HG03060 (cell line): ENCODE results near the gene AP5M1.
"Not testable (repeated sequence)": the region's sequence is repeated elsewhere in the genome, so short reads cannot be mapped to it uniquely, and the experiment has no call there.

Source experiments
- ATAC-seq: cut with Tn5 transposase; IDR thresholded peaks from one replicate; pipeline ENCODE4 v1.9.1; 2021; ENCODE audit warnings: low read depth, moderate number of reproducible peaks; ENCODE audit not compliant: unreplicated experiment

AP5M1 gene, protein sequence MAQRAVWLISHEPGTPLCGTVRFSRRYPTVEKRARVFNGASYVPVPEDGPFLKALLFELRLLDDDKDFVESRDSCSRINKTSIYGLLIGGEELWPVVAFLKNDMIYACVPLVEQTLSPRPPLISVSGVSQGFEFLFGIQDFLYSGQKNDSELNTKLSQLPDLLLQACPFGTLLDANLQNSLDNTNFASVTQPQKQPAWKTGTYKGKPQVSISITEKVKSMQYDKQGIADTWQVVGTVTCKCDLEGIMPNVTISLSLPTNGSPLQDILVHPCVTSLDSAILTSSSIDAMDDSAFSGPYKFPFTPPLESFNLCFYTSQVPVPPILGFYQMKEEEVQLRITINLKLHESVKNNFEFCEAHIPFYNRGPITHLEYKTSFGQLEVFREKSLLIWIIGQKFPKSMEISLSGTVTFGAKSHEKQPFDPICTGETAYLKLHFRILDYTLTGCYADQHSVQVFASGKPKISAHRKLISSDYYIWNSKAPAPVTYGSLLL

DNA sequence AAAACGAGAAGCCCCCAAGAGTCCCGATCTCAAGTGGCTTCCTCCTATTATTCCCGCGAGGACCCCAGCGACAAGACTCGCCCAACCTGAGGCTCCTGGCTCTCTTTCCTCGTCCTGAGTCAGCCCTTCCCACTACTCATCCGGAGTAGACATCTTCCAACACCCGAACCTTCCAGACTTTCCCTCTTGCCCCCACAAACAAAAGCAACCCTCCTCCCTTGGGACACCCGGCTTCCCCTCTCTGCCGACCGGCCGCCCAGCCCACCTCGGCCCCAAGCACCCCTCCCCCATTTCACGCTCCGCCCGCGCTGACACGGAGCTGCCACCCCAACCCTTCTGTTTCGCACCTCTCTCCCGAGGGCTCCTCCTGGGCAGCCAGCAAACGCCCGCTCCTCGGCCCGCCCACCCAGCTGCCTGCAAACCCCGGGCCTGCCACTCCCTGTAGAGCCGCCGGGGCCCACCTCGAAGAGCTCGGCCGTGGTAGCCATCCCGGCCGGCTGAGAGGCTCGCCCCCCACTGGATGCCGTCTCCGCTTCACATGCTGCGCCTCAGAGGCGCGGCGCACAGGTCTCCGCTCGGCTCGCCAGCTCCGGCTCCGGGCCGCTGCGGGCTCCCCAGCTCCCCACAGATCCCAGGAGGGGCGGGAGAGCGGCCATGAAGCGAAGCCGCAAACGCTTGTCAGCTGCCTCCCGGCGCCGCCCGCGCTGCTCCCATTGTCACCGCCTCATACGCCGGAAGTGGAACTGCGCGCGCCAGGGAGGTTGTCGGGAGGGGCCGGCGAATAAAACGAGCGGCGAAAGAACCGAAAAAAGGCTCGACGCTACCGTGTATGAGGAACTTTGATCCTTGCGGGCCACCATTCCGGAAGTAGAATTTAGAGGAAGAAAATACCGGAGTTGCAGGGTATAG lies at the start of gene AP5M1, which contains the start of gene EXOC5:
Gene AP5M1 (plus strand): TSS at position 811 of the 909 bp plus-strand sequence. CDS start 344 bp downstream, outside the sequence.
Gene EXOC5 (minus strand): TSS at position 745 of the 909 bp plus-strand sequence. CDS start 257 bp downstream, at position 488.
- ATAC-seq = peak; percentile 54

DNA sequence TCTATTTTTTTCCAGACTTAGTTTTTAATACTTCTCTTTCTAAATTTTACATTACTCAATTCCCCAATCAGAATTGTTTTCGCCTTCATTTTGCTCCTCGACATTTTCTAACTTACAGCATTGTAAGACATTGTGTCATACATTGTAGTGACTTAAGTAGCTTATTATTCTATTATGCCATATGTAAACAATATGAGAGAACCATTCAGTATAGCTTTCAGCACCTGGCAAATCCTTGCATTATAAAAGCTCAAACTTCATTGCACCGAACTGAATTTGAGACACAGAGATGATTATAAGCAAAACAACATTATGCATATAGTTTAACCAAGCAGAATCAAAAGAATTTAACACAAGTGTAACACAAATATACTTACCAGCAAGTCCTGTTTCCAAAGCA lies 46.8 kb upstream of the AP5M1 start:
- ATAC-seq = no peak

- ATAC-seq = no peak
Observed at GRCh38 chr14:57227083-57227482, 41.7 kb upstream of the AP5M1 start.

- ATAC-seq = not testable (repeated sequence)
Observed at GRCh38 chr14:57228320-57228719, 40.5 kb upstream of the AP5M1 start.

DNA sequence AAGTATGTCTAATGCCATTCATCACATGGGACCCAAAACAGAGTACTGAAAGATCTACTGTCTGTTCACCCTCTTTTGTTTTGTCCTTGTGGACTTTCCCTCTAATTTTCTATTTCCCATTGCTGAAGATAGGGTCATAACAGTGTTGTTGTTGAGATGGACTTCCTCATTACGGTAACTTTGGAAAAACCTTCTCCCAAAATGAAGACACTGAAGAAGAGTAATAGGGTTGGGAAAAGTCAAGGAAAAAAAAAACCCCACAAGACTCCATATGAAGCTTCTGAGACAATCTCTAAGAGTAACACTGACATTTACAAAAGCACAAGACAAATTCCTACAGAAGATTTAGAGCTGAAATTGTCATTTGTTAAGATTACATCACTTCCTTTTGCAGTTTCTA lies 36.8 kb upstream of the AP5M1 start:
- ATAC-seq = no peak

DNA sequence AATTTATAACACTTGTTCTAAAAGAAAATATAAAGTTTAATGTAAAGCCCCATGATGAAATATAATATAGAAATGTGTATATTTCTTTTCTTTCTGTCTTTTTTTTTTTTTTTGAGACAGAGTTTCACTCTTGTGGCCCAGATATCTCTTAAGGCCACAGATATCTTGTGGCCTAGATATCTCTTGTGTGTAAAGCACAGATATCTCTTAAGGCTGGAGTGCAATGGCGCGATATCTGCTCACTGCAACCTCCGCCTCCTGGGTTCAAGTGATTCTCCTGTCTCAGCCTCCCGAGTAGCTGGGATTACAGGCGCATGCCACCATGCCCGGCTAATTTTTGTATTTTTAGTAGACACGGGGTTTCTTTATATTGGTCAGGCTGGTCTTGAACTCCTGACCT lies 28.7 kb upstream of the AP5M1 start:
- not testable (repeated sequence) for ATAC-seq

GRCh38 chr14:57243320-57243719 lies 25.5 kb upstream of the AP5M1 start:
- ATAC-seq = no peak

DNA sequence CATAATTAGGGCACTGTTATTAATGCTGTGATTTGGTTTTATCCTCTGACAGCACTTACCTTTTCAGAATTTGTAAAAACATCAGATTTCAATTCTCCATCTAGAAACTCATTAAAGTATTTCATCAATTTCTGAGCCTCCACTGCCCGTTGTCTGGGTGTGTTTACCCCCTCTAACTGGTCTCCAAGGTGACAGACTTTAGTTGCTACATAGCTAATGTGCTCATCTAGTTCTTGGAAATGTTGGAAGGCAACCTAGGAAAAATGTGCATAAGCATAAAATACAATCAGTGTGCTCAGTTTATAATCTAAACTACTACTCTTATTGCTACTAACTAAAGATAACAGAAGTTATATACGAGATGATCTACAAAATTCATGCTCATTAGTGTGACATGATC lies 24.7 kb upstream of the AP5M1 start:
- no peak for ATAC-seq

- ATAC-seq = no peak
Observed at GRCh38 chr14:57245941-57246340, 22.8 kb upstream of the AP5M1 start.

- no peak for ATAC-seq
Observed at GRCh38 chr14:57246933-57247657, 21.7 kb upstream of the AP5M1 start.

- ATAC-seq = no peak
Observed at GRCh38 chr14:57254884-57255283, 13.9 kb upstream of the AP5M1 start.

DNA sequence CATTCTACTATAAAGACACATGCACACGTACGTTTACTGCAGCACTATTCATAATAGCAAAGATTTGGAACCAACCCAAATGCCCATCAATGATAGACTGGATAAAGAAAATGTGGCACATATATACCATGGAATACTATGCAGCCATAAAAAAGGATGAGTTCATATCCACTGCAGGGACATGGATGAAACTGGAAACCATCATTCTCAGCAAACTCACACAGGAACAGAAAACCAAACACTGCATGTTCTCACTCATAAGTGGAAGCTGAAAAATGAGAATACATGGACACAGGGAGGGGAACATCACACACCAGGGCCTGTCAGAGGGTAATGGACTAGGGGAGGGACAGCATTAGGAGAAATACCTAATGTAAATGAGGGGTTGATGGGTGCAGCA lies 10.6 kb upstream of the AP5M1 start:
- not testable (repeated sequence) for ATAC-seq

GRCh38 chr14:57259672-57260071 lies 9.1 kb upstream of the AP5M1 start:
- no peak for ATAC-seq

DNA sequence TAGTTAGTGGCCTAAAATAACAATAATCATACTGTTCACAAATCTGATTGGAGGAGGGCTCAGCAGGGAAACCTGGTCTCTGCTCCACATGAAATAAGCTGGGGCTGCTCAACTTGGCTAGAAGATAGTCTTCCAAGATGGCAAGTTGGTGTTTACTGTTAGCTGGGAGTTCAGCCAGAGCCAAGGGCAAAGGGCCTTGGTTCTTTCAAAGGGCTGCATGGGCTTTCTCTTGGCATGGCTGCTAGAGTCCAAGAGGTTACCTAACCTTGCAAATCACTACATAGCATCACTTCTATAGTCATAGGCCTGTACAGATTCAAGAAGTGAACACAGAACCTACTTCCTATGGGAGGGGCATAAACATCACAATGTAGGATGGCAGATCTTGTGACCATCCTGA lies 7.2 kb upstream of the AP5M1 start:
- no peak for ATAC-seq

DNA sequence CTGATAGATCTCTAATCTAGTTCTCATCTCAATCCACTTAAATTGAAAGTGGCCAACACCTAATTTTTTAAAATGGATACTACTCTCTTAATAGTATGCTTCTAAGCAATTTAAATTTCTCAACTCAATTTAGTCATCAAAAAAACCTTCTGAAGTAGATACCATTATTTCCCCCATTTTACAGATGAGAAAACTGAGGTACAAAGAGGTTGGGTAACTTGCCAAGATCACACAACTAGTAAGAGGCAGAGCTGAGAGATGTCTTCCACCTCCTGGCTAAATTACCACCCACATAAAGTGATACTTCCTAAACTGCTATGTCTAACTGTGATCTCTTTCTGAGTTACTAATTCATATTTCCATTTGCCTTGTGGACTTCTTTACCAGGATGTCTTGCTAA lies 6.7 kb upstream of the AP5M1 start:
- ATAC-seq = no peak

DNA sequence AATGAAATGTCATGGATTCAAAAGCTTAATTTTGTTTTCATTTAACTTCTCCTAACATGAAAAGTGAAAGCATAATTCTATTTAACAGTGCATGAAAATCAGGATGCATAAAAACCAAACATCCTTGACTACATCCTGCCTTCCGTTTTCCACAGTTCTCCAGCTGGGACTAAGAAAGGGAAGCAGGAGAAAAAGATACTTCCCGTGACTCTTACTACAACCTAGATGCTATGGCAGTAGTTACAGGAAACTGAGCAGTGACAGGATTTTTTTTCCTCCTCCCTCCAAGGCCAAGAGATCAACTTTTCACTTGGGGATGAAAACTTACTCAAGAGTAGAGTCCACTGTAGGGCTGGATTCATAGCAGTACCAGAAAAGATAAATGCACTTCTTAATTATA lies 2.7 kb upstream of the AP5M1 start:
- ATAC-seq = no peak

DNA sequence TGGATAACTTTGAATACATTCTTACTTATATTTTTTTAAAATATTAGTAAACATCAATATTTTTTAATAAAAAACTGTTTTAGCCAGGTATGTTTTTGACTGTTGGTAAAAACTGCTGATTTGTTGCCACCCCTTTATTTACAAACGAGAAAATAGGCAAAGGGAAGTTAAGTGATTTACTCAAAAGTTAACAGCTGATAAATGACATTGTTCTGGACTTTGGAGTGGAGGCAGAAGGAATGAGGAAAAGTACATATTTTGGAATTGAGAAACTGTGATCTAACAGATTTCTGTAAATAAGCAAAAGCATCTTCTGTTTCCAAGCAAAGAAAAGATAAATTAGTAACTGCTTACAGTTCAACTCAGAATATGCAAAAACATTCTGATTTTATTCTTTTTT lies 4.5 kb downstream of the AP5M1 start:
- no peak for ATAC-seq

- ATAC-seq = no peak
Observed at GRCh38 chr14:57274551-57274950, 5.8 kb downstream of the AP5M1 start.

DNA sequence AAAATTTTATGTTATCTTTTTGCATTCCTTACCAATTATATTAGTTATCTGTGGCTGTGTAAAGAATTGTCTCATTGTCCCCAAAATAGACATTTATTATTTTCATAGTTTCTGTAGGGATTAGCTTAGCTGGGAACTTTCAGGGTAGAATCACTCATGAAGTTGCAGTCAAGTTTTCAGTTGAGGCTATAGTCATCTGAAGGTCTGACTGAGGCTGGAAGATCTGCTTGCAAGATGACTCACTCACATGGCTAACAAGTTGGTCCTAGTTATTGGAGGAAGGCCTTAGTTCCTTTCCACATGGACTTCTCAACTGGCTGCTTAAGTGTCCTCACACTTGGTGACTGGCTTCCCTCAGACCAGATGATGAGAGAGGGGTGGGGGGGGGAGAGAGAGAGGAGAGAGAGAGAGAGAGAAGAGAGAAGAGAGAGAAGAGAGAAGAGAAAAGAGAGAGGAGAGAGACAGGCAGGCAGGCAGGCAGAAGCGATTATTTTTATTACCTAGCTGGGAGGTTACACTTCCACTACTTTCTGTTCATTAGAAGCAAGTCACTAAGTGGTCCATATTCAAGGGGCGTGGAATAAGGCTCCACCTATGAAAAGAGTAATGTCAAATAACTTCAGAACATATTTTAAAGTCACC lies 6.4 kb downstream of the AP5M1 start:
- no peak for ATAC-seq

- no peak for ATAC-seq
Observed at GRCh38 chr14:57277062-57277461, 8.3 kb downstream of the AP5M1 start.
